ENCODE data around the gene ARIH2. TPM values are rescaled to one million over a fixed set of nuclear protein-coding genes. Genes with fewer than 3 reads are reported as not detected.

The ARIH2 gene
- total and polyA plus RNA-seq, 8 donors, result 29.8 to 202 (median 51.5) TPM

DNA sequence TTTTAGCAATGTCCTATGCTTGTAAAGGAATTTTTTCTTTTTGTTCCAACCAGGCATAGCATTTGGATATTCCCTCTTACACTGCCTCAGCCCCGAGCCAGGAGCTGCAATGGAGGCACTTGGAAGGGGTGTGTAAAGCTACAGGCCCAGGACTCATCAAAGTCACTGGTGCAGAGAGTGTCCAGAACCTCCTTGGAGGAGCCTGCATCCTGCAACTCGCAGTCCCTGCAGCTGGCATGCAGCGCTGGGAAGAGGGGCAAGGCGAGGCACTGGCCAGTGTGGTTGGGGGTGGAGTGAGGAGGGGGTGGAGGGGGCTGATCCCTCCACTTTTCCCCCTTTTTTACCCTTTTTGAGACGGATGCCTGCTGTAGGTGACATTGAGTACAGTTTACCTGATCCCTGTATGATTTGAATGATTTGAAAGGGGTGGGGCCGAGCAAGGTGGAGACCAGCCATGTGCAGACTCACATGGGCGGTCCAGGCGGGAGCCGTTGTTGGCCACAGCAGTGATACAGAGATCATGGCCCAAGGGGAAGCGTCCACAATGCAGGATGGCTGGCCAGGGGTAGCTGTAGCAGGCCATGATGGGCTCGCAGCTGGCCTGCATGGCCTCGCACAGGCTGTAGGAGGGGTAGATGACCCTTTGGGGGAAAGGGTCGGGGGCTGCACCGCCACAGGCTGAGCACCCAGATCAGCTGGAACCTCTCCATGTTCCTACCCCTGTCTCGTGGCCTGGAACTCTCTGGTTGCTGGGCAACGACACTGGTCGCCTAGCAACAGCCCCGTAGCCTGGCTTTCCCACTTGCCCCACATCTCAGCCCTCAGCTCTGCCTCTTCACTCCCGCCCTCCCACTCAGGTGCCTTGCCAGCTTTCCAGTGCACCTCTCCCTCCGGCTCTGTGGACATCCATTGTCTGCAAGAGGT, 79.3 kb downstream of the ARIH2 start:
- intact Hi-C loops (cut with DNase I; ENCODE audit: low total_unique reads), result no loop called here
- H3K4me3 ChIP-seq, result no peak overlapping the region
- peaks cover 0 to 57% (median 39%) of the 10 kb centered on the region in 4 donors for H3K36me3 ChIP-seq
- peak overlapping the region in 1 of 5 donors; percentile 4 for H3K27ac ChIP-seq
- H3K4me1 ChIP-seq, result peaks cover 0 to 51% (median 27%) of the 10 kb centered on the region in 4 donors
- peak in 1 of 2 donors; percentile 73 for DNase-seq
- TF ChIP-seq EP300 (IDR thresholded peaks at IDR 0.05), result no peak
- no peaks in the 10 kb centered on the region for H3K9me3 ChIP-seq
- no peaks in the 10 kb centered on the region for H3K27me3 ChIP-seq
- WGBS, 5 donors, result 41 to 63% (median 58%) methylated on average over 13 to 20 of the region's 20 CpGs

DNA sequence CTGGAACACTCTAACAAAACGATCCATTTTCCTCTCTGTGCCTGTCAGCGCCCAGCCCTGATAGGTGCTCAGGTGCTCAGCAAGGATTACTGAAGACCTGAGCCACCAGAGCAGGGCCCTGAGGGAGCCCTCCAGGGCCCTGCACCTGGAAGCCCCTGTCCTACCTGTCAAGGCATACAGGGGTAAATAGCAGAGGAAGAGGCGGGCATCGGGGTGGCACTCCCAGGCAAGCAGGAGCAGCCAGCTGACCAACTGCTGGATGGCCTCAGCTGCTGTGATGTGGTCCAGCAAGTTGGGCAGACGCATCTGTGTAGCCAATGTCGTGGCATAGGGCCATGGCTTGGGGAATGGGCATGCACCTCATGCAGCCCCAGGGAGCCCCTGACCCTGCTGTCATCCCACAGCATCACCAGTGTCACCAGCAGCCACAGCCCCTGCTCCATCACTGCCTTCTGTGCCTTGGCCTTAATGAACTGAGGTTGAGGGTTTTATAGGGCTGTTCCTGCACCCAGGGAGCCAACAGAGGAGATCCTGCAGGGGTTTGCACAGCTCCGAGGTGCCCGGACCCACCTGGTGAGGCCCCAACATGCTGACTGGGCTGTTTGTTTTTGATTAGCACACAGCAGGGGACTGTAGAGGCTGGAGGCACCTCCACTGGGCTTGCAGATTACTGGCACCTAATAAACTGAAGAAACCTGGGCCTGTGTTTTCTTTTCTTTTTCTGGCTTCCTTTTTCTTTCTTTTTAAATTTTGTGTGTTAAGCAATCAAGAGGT, 80.6 kb downstream of the ARIH2 start:
- H3K27ac ChIP-seq, result peak overlapping the region in 3 of 5 donors; percentile 7 to 22 (median 9)
- H3K36me3 ChIP-seq, result peaks cover 0 to 51% (median 34%) of the 10 kb centered on the region in 4 donors
- H3K4me1 ChIP-seq, result peaks cover under 1 to 49% (median 28%) of the 10 kb centered on the region in 4 donors
- no peaks in the 10 kb centered on the region for H3K9me3 ChIP-seq
- no peak for TF ChIP-seq CTCF (IDR thresholded peaks at IDR 0.05)
- TF ChIP-seq EP300 (IDR thresholded peaks at IDR 0.05), result no peak
- TF ChIP-seq POLR2A (IDR thresholded peaks at IDR 0.05), result no peak
- TF ChIP-seq POLR2AphosphoS5 (IDR thresholded peaks at IDR 0.05), result no peak
- 45 to 61% (median 49%) methylated on average over 7 to 8 of the region's 8 CpGs for WGBS, 5 donors
- DNase-seq, result peak in 1 of 2 donors; percentile 63
- H3K27me3 ChIP-seq, result no peaks in the 10 kb centered on the region
- intact Hi-C loops (cut with DNase I; ENCODE audit: low total_unique reads), result no loop called here
- no peak overlapping the region for H3K4me3 ChIP-seq

GRCh38 chr3:49001155-49001554, 82.5 kb downstream of the ARIH2 start:
- Histone ChIP-seq H3K4me1 (peaks cover 9 to 66% (median 41%) of the 10 kb centered on the region in 4 donors), H3K9me3 (no peaks in the 10 kb centered on the region), H3K4me3 (no peak overlapping the region), H3K36me3 (peaks cover 0 to 32% (median 18%) of the 10 kb centered on the region in 4 donors), H3K27me3 (no peaks in the 10 kb centered on the region), H3K27ac (no peak overlapping the region)
- intact Hi-C loops (cut with DNase I; ENCODE audit: low total_unique reads), result no loop called here
- WGBS, 5 donors, result 85 to 92% (median 87%) methylated on average over 6 of the region's 6 CpGs
- DNase-seq, result no peak
- TF ChIP-seq POLR2AphosphoS5 (IDR thresholded peaks at IDR 0.05) (no peak), CTCF (IDR thresholded peaks at IDR 0.05) (no peak), EP300 (IDR thresholded peaks at IDR 0.05) (no peak), POLR2A (IDR thresholded peaks at IDR 0.05) (no peak)

DNA sequence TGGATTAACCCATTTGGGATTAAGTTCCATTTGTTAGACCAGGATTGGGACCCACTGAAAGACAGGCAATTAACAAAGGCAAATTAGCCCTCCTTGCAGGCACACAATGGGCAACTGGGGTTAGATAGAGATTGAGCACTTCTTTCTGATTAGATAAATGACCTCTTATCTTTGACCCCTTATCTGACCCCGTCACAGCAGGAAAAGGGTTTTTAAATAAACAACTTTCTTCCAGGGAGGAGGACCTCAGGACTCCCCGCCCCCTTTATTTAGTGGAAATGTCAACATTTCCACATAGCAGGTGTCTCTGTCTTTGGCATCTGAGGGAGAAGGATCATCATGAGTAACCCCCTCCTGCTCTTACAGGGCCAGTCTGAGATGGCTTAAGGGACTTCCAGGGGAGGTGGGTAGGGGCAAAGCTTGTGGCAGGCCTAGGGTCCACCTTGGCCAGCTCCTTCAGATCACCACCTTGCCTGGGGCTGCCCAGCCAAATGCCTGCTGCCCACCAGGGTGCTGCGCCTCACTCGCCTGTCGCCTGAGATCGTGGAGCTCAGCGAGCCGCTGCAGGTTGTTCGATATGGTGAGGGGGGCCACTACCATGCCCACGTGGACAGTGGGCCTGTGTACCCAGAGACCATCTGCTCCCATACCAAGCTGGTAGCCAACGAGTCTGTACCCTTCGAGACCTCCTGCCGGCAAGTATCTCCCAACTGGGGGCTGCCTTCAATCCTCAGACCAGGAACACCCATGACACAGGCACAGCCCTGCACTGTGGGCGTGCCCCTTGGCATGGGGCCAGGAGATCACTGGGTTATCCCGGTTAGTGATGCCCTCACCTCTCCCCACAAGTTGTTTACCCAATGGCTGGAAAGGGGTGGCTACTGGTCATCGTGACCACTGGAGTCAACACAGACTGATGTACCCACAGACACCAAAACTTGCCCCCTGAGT, 86.0 kb downstream of the ARIH2 start:
- intact Hi-C loops (cut with DNase I; ENCODE audit: low total_unique reads), result no loop called here
- Histone ChIP-seq H3K27me3 (no peaks in the 10 kb centered on the region), H3K9me3 (no peaks in the 10 kb centered on the region), H3K4me3 (no peak overlapping the region), H3K27ac (peak overlapping the region in 1 of 5 donors; percentile 94), H3K36me3 (peaks cover 0 to 14% (median 6%) of the 10 kb centered on the region in 4 donors), H3K4me1 (peaks cover 24 to 69% (median 50%) of the 10 kb centered on the region in 4 donors)
- peak in 1 of 2 donors; percentile 72 for DNase-seq
- TF ChIP-seq EP300 (IDR thresholded peaks at IDR 0.05) (no peak), POLR2AphosphoS5 (IDR thresholded peaks at IDR 0.05) (no peak), POLR2A (IDR thresholded peaks at IDR 0.05) (no peak), CTCF (IDR thresholded peaks at IDR 0.05) (no peak)
- 59 to 78% (median 67%) methylated on average over 8 to 16 of the region's 16 CpGs for WGBS, 5 donors

Data from stomach (tissue), 9 donors.